ENCODE measurements around the gene TRPM4.
"Not testable (repeated sequence)": the region's sequence is repeated elsewhere in the genome, so short reads cannot be mapped to it uniquely, and the experiment has no call there.

The TRPM4 gene

GRCh38 chr19:49165111-49165750 lies 7.6 kb downstream of the TRPM4 start:
- Histone ChIP-seq H3K9me3 (ENCODE audit: control insufficient read depth, low read length) (no peaks in the 10 kb centered on the region), H3K27ac (ENCODE audit: insufficient read depth, low read length, poor library complexity, severe bottlenecking) (no peak overlapping the region), H3K4me3 (ENCODE audit: insufficient read depth, low read depth, low read length, poor library complexity, severe bottlenecking) (no peak overlapping the region), H3K27me3 (replicated peaks; ENCODE audit: control insufficient read depth, insufficient read depth, low read length, poor library complexity, severe bottlenecking) (no peaks in the 10 kb centered on the region), H3K4me1 (ENCODE audit: control insufficient read depth, insufficient read depth, low read length, poor library complexity, severe bottlenecking) (no peaks in the 10 kb centered on the region), H3K36me3 (ENCODE audit: control insufficient read depth, insufficient read depth, low read length) (no peaks in the 10 kb centered on the region)
- DNase-seq, result no peak

- H3K27me3 ChIP-seq (replicated peaks; ENCODE audit: control insufficient read depth, insufficient read depth, low read length, poor library complexity, severe bottlenecking), result no peaks in the 10 kb centered on the region
- no peak for DNase-seq
- H3K9me3 ChIP-seq (ENCODE audit: control insufficient read depth, low read length), result no peaks in the 10 kb centered on the region
- H3K4me1 ChIP-seq (ENCODE audit: control insufficient read depth, insufficient read depth, low read length, poor library complexity, severe bottlenecking), result no peaks in the 10 kb centered on the region
- no peak overlapping the region for H3K4me3 ChIP-seq (ENCODE audit: insufficient read depth, low read depth, low read length, poor library complexity, severe bottlenecking)
- no peaks in the 10 kb centered on the region for H3K36me3 ChIP-seq (ENCODE audit: control insufficient read depth, insufficient read depth, low read length)
- no peak overlapping the region for H3K27ac ChIP-seq (ENCODE audit: insufficient read depth, low read length, poor library complexity, severe bottlenecking)
Observed at GRCh38 chr19:49165865-49166301, 8.3 kb downstream of the TRPM4 start.

- Histone ChIP-seq H3K27ac (ENCODE audit: insufficient read depth, low read length, poor library complexity, severe bottlenecking) (no peak overlapping the region), H3K4me1 (ENCODE audit: control insufficient read depth, insufficient read depth, low read length, poor library complexity, severe bottlenecking) (no peaks in the 10 kb centered on the region), H3K36me3 (ENCODE audit: control insufficient read depth, insufficient read depth, low read length) (no peaks in the 10 kb centered on the region), H3K9me3 (ENCODE audit: control insufficient read depth, low read length) (no peaks in the 10 kb centered on the region), H3K27me3 (replicated peaks; ENCODE audit: control insufficient read depth, insufficient read depth, low read length, poor library complexity, severe bottlenecking) (no peaks in the 10 kb centered on the region), H3K4me3 (ENCODE audit: insufficient read depth, low read depth, low read length, poor library complexity, severe bottlenecking) (no peak overlapping the region)
- DNase-seq, result no peak
Observed at GRCh38 chr19:49167857-49168409, 10.3 kb downstream of the TRPM4 start.

- H3K9me3 ChIP-seq (ENCODE audit: control insufficient read depth, low read length), result no peaks in the 10 kb centered on the region
- no peaks in the 10 kb centered on the region for H3K27me3 ChIP-seq (replicated peaks; ENCODE audit: control insufficient read depth, insufficient read depth, low read length, poor library complexity, severe bottlenecking)
- H3K4me1 ChIP-seq (ENCODE audit: control insufficient read depth, insufficient read depth, low read length, poor library complexity, severe bottlenecking), result no peaks in the 10 kb centered on the region
- DNase-seq, result no peak
- H3K36me3 ChIP-seq (ENCODE audit: control insufficient read depth, insufficient read depth, low read length), result no peaks in the 10 kb centered on the region
- H3K27ac ChIP-seq (ENCODE audit: insufficient read depth, low read length, poor library complexity, severe bottlenecking), result no peak overlapping the region
- H3K4me3 ChIP-seq (ENCODE audit: insufficient read depth, low read depth, low read length, poor library complexity, severe bottlenecking), result no peak overlapping the region
Observed at GRCh38 chr19:49168421-49168820, 10.8 kb downstream of the TRPM4 start.

GRCh38 chr19:49173198-49173597 lies 15.6 kb downstream of the TRPM4 start:
- Histone ChIP-seq H3K27ac (ENCODE audit: insufficient read depth, low read length, poor library complexity, severe bottlenecking) (no peak overlapping the region), H3K4me1 (ENCODE audit: control insufficient read depth, insufficient read depth, low read length, poor library complexity, severe bottlenecking) (no peaks in the 10 kb centered on the region), H3K9me3 (ENCODE audit: control insufficient read depth, low read length) (no peaks in the 10 kb centered on the region), H3K36me3 (ENCODE audit: control insufficient read depth, insufficient read depth, low read length) (no peaks in the 10 kb centered on the region), H3K27me3 (replicated peaks; ENCODE audit: control insufficient read depth, insufficient read depth, low read length, poor library complexity, severe bottlenecking) (no peaks in the 10 kb centered on the region), H3K4me3 (ENCODE audit: insufficient read depth, low read depth, low read length, poor library complexity, severe bottlenecking) (no peak overlapping the region)
- DNase-seq, result no peak

- no peaks in the 10 kb centered on the region for H3K36me3 ChIP-seq (ENCODE audit: control insufficient read depth, insufficient read depth, low read length)
- H3K27ac ChIP-seq (ENCODE audit: insufficient read depth, low read length, poor library complexity, severe bottlenecking), result no peak overlapping the region
- no peak overlapping the region for H3K4me3 ChIP-seq (ENCODE audit: insufficient read depth, low read depth, low read length, poor library complexity, severe bottlenecking)
- H3K9me3 ChIP-seq (ENCODE audit: control insufficient read depth, low read length), result no peaks in the 10 kb centered on the region
- DNase-seq, result no peak
- no peaks in the 10 kb centered on the region for H3K4me1 ChIP-seq (ENCODE audit: control insufficient read depth, insufficient read depth, low read length, poor library complexity, severe bottlenecking)
- H3K27me3 ChIP-seq (replicated peaks; ENCODE audit: control insufficient read depth, insufficient read depth, low read length, poor library complexity, severe bottlenecking), result no peaks in the 10 kb centered on the region
Observed at GRCh38 chr19:49180659-49181058, 23.1 kb downstream of the TRPM4 start.

- H3K4me1 ChIP-seq (ENCODE audit: control insufficient read depth, insufficient read depth, low read length, poor library complexity, severe bottlenecking); H3K9me3 ChIP-seq (ENCODE audit: control insufficient read depth, low read length); H3K27ac ChIP-seq (ENCODE audit: insufficient read depth, low read length, poor library complexity, severe bottlenecking); DNase-seq; H3K36me3 ChIP-seq (ENCODE audit: control insufficient read depth, insufficient read depth, low read length); H3K27me3 ChIP-seq (replicated peaks; ENCODE audit: control insufficient read depth, insufficient read depth, low read length, poor library complexity, severe bottlenecking); H3K4me3 ChIP-seq (ENCODE audit: insufficient read depth, low read depth, low read length, poor library complexity, severe bottlenecking): not testable (repeated sequence)
Observed at GRCh38 chr19:49182010-49182847, 24.6 kb downstream of the TRPM4 start.

- Histone ChIP-seq H3K27me3 (replicated peaks; ENCODE audit: control insufficient read depth, insufficient read depth, low read length, poor library complexity, severe bottlenecking) (no peaks in the 10 kb centered on the region), H3K9me3 (ENCODE audit: control insufficient read depth, low read length) (no peaks in the 10 kb centered on the region), H3K36me3 (ENCODE audit: control insufficient read depth, insufficient read depth, low read length) (no peaks in the 10 kb centered on the region), H3K4me3 (ENCODE audit: insufficient read depth, low read depth, low read length, poor library complexity, severe bottlenecking) (no peak overlapping the region), H3K4me1 (ENCODE audit: control insufficient read depth, insufficient read depth, low read length, poor library complexity, severe bottlenecking) (no peaks in the 10 kb centered on the region), H3K27ac (ENCODE audit: insufficient read depth, low read length, poor library complexity, severe bottlenecking) (no peak overlapping the region)
- DNase-seq, result no peak
Observed at GRCh38 chr19:49182848-49183375, 25.3 kb downstream of the TRPM4 start.

- no peak for DNase-seq
- Histone ChIP-seq H3K27me3 (replicated peaks; ENCODE audit: control insufficient read depth, insufficient read depth, low read length, poor library complexity, severe bottlenecking) (no peaks in the 10 kb centered on the region), H3K9me3 (ENCODE audit: control insufficient read depth, low read length) (no peaks in the 10 kb centered on the region), H3K4me1 (ENCODE audit: control insufficient read depth, insufficient read depth, low read length, poor library complexity, severe bottlenecking) (peaks cover 9% of the 10 kb centered on the region), H3K27ac (ENCODE audit: insufficient read depth, low read length, poor library complexity, severe bottlenecking) (no peak overlapping the region), H3K36me3 (ENCODE audit: control insufficient read depth, insufficient read depth, low read length) (no peaks in the 10 kb centered on the region), H3K4me3 (ENCODE audit: insufficient read depth, low read depth, low read length, poor library complexity, severe bottlenecking) (no peak overlapping the region)
Observed at GRCh38 chr19:49186108-49186507, 28.5 kb downstream of the TRPM4 start.
